Activated CD4-positive, alpha-beta T cell treated with anti-CD3 and anti-CD28 coated beads for 24 hours (primary cell): ENCODE results near the gene PSMD3.
"Not testable (repeated sequence)": the region's sequence is repeated elsewhere in the genome, so short reads cannot be mapped to it uniquely, and the experiment has no call there.

Experiments
- DNase-seq, 2 donors: peaks; one replicate each; pipeline ENCODE4 v3.0.0-alpha.2; 2020; ENCODE audit warnings: low read depth in 2 of 2

The PSMD3 gene

DNA sequence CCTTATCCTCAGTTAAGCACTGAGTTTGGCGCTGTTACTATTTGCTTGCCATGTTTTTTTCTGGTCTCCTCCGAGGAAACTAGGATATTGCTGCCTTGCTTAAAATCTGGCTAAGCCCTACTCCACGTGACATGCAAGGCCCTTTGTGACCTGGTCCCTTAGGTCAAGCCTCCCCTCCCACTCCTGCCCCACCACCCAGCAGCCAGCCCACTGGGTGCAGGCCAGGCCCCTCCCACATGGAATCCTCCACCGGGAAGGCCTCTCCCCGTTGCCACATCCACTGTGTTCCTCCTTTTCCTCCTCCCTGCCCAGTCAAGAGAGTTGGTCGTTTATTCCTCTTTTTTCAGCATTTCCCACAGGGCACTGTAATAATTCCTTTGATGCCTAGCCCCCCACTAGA lies 16.2 kb downstream of the PSMD3 start:
- DNase-seq = no peak

DNA sequence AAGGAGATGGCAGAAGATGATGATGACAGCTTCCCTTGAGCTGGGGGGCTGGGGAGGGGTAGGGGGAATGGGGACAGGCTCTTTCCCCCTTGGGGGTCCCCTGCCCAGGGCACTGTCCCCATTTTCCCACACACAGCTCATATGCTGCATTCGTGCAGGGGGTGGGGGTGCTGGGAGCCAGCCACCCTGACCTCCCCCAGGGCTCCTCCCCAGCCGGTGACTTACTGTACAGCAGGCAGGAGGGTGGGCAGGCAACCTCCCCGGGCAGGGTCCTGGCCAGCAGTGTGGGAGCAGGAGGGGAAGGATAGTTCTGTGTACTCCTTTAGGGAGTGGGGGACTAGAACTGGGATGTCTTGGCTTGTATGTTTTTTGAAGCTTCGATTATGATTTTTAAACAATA lies 16.9 kb downstream of the PSMD3 start:
- no peak for DNase-seq

DNA sequence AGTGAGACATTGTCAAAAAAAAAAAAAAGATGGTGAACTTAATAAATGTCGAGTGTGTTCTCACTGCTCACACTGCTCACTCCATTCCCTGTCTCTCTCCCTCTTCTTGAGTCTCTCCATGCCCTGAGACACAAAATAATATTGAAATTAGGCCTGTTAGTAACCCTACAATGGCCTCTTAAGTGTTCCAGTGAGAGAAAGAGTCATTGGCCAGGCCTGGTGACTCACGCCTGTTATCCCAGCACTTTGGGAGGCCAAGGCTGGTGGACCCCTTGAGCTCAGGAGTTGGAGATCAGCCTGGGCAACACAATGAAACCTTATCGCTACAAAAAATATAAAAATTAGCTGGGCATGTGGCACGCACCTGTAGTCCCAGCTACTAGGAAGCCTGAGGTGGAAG lies 18.5 kb downstream of the PSMD3 start:
- DNase-seq = no peak

DNA sequence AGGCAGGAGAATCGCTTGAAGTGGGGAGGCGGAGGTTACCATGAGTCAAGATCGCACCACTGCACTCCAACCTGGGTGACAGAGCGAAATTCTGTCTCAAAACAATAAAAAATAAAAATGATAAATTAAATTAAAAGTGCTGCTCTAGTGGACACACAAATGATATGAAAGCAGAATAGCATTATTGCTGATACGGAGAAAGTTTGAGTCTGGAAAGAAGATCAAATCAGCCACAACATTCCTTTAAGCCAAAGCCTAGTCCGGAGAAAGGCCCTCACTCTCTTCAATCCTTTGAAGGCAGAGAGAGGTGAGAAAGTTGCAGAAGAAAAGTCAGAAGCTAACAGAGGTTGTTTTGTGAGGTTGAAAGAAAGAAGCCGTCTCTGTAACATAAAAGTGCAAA lies 19.6 kb downstream of the PSMD3 start:
- DNase-seq = no peak

DNA sequence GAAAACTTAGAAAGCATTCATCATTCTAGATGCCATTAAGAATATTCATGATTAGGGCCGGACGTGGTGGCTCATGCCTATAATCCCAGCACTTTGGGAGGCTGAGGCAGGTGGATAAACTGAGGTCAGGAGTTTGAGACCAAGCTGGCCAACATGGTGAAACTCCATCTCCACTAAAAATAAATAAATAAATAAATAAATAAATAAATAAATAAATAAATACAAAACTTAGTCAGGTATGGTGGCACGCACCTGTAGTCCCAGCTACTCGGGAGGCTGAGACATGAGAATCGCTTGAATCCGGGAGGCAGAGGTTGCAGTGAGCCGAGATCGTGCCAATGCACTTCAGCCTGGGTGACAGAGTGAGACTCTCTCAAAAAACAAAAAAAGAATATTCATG lies 20.7 kb downstream of the PSMD3 start:
- not testable (repeated sequence) for DNase-seq

DNA sequence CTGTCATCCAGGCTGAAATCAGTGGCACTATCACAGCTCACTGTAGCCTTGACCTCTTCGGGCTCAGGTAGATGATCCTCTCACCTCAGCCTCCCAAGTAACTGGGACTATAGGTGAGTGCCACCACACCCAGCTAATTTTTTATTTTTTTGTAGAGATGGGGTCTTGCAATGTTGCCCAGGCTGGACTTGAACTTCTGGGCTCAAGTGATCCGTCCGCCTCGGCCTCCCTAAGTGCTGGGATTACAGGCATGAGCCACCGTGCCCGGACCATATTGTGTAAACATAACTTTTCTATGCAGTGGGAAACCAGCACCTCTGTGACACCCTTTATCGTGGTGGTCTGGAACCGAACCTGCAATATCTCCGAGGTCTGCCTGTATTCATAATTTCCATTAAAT lies 23.5 kb downstream of the PSMD3 start:
- DNase-seq = no peak

DNA sequence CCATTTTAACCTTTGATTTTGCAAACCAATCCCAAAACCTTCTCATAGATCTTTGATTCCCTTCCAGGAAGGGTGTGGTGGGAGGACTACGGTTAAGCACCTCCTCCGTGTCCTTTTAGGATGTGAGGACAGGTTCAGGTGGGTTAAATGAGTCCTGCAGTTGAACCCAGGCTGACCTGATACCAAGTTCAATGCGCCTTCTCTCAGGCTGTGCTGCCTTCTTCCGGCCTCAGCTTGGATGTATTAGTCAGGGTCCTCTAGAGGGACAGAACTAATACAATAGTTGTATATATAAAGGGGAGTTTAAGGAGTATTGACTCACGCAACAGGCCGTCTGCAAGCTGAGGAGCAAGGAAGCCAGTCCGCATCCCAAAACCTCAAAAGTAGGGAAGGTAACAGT lies 24.1 kb downstream of the PSMD3 start:
- DNase-seq = no peak

DNA sequence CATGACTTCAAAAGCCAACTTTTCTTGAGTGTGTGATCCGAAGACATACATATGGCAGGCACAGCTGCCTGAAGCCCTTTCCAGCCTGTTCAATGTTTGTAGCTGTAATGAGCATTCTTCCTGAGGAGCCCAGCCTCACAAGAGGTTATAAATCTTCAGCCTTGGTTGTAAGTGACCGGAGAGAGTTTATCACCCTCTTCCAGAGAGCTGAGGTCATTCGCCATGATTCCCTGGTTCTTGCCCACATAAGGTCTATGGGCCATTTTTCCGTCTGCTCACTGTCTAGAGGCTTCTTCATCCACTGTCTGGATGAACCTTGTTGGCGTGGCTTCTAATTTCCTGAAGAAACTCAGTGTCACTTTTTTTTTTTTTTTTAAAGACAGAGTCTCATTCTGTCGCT lies 24.9 kb downstream of the PSMD3 start:
- no peak for DNase-seq

DNA sequence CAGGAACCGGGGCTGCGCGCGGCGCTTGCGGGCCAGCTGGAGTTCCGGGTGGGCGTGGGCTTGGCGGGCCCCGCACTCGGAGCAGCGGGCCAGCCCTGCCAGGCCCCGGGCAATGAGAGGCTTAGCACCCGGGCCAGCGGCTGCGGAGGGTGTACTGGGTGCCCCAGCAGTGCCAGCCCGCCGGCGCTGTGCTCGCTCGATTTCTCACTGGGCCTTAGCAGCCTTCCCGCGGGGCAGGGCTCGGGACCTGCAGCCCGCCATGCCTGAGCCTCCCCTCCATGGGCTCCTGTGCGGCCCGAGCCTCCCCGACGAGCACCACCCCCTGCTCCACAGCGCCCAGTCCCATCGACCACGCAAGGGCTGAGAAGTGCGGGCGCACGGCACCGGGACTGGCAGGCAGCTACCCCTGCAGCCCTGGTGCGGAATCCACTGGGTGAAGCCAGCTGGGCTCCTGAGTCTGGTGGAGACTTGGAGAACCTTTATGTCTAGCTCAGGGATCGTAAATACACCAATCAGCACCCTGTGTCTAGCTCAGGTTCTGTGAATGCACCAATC lies 30.4 kb downstream of the PSMD3 start:
- DNase-seq = not testable (repeated sequence)

DNA sequence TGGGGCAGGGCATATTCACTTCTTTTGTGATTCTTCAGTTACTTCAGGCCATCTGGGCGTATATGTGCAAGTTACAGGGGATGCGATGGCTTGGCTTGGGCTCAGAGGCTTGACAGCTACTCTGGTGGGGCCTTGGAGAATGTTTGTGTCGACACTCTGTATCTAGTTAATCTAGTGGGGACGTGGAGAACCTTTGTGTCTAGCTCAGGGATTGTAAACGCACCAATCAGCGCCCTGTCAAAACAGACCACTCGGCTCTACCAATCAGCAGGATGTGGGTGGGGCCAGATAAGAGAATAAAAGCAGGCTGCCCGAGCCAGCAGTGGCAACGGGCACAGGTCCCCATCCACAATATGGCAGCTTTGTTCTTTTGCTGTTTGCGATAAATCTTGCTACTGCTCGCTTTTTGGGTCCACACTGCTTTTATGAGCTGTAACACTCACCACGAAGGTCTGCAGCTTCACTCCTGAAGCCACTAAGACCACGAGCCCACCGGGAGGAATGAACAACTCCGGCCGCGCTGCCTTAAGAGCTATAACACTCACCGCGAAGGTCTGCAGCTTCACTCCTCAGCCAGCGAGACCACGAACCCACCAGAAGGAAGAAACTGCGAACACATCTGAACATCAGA lies 31.5 kb downstream of the PSMD3 start:
- not testable (repeated sequence) for DNase-seq

DNA sequence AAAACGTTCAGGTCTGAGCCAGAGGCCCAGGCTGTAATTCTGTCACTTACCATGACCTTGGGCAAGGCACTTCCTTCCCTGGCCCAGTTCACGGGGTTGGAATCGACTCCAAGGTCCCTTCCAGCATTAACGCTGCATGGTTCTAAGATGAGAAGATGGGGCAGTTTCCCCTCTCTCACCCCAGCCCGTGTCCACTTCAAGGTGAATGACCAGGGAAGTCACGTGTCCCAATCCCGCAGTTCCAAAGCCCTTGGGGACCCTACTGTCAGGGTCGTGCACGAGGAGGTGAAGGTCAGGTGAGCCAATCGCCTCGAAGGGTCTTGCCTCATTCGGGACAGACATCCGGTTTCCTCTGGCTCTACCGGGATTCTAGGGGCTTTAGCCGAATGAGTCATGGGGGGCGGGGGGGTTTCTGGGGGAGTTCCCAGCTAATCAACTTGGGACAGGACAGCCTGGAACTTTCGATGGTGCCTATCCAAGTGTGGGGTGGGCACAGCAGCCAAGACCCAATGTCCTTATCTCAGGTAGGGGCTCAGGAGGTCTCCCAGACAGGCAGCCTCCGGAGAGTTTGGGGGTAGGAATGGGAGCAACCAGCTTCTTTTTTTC lies 33.9 kb downstream of the PSMD3 start:
- DNase-seq = no peak

DNA sequence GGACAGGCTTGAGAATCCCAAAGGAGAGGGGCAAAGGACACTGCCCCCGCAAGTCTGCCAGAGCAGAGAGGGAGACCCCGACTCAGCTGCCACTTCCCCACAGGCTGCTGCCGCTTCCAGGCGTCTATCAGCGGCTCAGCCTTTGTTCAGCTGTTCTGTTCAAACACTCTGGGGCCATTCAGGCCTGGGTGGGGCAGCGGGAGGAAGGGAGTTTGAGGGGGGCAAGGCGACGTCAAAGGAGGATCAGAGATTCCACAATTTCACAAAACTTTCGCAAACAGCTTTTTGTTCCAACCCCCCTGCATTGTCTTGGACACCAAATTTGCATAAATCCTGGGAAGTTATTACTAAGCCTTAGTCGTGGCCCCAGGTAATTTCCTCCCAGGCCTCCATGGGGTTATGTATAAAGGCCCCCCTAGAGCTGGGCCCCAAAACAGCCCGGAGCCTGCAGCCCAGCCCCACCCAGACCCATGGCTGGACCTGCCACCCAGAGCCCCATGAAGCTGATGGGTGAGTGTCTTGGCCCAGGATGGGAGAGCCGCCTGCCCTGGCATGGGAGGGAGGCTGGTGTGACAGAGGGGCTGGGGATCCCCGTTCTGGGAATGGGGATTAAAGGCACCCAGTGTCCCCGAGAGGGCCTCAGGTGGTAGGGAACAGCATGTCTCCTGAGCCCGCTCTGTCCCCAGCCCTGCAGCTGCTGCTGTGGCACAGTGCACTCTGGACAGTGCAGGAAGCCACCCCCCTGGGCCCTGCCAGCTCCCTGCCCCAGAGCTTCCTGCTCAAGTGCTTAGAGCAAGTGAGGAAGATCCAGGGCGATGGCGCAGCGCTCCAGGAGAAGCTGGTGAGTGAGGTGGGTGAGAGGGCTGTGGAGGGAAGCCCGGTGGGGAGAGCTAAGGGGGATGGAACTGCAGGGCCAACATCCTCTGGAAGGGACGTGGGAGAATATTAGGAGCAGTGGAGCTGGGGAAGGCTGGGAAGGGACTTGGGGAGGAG lies 34.7 kb downstream of the PSMD3 start, which contains the start of gene CSF3:
TSS of gene CSF3 (plus strand) at position 436 of the 993 bp plus-strand sequence. CDS start at position 471, 35 bp downstream.
- DNase-seq = no peak

DNA sequence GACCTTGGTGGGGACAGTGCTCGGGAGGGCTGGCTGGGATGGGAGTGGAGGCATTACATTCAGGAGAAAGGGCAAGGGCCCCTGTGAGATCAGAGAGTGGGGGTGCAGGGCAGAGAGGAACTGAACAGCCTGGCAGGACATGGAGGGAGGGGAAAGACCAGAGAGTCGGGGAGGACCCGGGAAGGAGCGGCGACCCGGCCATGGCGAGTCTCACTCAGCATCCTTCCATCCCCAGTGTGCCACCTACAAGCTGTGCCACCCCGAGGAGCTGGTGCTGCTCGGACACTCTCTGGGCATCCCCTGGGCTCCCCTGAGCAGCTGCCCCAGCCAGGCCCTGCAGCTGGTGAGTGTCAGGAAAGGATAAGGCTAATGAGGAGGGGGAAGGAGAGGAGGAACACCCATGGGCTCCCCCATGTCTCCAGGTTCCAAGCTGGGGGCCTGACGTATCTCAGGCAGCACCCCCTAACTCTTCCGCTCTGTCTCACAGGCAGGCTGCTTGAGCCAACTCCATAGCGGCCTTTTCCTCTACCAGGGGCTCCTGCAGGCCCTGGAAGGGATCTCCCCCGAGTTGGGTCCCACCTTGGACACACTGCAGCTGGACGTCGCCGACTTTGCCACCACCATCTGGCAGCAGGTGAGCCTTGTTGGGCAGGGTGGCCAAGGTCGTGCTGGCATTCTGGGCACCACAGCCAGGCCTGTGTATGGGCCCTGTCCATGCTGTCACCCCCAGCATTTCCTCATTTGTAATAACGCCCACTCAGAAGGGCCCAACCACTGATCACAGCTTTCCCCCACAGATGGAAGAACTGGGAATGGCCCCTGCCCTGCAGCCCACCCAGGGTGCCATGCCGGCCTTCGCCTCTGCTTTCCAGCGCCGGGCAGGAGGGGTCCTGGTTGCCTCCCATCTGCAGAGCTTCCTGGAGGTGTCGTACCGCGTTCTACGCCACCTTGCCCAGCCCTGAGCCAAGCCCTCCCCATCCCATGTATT lies 35.7 kb downstream of the PSMD3 start:
- no peak for DNase-seq

DNA sequence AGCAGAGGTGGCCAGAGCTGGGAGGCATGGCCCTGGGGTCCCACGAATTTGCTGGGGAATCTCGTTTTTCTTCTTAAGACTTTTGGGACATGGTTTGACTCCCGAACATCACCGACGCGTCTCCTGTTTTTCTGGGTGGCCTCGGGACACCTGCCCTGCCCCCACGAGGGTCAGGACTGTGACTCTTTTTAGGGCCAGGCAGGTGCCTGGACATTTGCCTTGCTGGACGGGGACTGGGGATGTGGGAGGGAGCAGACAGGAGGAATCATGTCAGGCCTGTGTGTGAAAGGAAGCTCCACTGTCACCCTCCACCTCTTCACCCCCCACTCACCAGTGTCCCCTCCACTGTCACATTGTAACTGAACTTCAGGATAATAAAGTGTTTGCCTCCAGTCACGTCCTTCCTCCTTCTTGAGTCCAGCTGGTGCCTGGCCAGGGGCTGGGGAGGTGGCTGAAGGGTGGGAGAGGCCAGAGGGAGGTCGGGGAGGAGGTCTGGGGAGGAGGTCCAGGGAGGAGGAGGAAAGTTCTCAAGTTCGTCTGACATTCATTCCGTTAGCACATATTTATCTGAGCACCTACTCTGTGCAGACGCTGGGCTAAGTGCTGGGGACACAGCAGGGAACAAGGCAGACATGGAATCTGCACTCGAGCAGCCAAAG lies 36.9 kb downstream of the PSMD3 start:
- no peak for DNase-seq

DNA sequence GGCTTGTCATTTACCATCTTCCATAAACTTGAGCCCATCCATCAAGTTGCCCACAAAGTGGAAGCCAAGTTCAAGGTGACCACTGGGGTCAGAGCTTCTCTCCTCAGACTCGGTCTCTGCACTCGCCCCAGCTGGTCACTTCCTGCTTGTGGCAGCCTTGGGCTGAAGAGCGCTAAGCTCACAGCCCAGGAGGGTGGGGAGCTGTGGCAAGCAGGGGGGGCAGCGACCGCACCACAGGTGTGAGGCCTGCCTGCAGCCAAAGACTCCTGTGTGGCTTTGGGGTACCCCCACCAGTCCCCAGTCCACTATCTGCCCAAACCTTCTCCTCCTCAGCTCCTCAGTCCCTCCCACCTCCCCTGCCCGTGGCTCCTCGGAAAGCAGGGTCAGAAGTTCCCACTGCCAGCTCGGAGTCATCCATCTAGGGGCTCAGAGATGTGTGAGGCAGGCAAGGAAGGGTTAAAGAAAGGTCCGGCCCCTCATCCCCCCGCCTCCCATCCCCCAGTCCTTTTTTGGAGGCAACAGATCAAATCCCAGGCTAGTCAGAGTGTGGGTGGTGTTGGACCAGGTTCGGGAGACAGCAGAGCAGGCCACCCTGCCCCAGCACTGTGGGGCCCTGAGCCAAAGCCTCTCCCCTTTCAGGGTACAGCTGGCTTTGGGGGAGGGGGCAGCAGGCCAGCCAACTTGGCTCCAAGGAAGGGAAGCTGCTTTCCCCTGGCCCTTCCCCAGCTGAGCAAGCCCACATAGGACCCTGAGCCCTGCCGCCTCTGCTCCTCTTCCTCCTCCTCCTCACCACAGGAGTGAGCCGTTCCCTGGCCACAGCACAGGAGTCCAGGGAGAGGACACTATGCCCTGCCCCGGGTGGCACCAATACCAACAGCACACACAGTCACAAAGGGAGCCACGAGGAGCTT lies 37.9 kb downstream of the PSMD3 start:
- no peak for DNase-seq

DNA sequence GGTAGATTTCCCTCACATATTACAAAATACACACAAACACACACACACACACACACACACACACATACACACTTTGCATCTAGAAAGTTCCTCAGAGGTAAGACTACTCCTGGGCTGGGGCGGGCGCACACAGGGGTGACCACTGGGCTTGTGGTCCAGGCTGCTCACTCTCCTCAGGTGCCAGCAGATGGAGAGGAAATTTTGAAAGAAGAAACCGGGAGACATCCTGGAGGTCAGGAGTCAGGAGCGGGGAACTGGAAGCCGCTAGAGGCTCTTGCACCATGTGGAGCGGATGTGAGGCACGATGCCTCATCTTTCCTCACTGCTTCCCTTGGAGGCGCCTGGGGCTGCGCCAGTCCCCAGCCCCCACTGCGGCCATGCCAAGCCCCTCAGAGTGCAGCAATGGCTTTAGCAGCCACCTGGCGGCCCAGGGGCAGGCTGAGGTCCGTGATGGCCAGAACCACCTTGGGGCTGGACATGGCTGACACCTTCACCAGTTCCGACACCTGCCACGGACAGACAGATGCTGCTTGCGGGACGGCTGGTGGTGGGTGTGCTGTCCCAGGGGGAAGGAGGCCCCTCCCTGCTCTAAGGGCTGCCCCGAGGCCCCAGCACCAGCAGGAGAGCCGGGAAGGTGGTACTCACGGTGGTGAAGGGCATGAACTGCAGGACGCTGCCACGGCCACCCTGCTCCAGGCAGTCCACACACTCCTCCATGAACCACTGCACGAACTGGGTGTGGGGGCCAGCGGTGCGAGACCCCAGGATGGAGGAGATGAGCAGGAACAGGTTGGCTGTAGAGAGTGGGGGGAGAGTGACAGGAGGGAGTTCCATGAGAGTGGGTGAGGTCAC lies 38.8 kb downstream of the PSMD3 start:
- no peak for DNase-seq

DNA sequence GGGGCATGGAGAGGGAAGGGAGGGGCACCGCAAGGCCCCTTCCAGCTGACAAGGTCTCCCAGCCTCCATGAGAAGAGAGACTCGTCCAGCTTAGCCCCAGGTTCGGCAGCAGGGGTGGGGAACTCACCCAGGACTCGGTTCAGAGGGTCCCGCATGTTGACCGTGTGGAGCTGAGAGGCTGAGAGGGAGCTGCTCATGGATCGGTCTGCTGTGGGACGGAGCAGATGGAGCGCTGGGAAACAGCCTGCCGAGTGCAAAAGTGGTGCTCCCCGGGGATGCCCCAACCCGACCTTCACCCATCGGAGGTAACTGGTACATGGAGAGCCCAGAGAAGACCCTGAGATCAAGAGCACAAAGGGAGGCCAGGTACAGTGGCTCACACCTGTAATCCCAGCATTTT lies 39.5 kb downstream of the PSMD3 start:
- no peak for DNase-seq

DNA sequence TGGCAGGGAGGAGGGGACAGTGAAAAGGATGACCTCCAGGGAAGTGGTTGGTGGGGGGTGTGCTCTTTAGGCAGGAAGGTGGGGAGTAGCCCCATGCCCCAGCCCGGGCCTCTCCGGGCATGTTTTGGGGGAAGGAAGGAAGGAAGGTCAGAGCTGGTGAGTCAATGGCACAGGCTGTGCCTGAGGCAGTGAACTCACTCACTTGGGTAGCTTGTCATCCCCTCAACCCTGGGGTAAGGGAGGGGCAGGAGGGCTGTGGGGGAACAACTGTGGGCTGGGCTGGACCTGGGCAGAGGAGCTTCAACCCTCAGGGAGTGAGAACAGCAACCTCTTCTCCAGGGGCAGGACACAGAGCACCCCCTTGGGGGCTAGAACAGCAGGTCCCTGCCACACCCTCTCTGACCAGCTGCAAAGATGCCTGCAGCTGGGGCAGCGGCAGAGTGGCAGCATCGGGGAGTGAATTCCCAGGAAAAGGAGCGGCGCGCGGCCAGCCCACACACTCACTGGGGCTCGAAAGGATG lies 40.9 kb downstream of the PSMD3 start:
- DNase-seq = no peak
